ENCODE measurements around the gene DYRK4.
A peak's percentile ranks its signal among the peaks of the same experiment; 100 is the strongest.

DNA sequence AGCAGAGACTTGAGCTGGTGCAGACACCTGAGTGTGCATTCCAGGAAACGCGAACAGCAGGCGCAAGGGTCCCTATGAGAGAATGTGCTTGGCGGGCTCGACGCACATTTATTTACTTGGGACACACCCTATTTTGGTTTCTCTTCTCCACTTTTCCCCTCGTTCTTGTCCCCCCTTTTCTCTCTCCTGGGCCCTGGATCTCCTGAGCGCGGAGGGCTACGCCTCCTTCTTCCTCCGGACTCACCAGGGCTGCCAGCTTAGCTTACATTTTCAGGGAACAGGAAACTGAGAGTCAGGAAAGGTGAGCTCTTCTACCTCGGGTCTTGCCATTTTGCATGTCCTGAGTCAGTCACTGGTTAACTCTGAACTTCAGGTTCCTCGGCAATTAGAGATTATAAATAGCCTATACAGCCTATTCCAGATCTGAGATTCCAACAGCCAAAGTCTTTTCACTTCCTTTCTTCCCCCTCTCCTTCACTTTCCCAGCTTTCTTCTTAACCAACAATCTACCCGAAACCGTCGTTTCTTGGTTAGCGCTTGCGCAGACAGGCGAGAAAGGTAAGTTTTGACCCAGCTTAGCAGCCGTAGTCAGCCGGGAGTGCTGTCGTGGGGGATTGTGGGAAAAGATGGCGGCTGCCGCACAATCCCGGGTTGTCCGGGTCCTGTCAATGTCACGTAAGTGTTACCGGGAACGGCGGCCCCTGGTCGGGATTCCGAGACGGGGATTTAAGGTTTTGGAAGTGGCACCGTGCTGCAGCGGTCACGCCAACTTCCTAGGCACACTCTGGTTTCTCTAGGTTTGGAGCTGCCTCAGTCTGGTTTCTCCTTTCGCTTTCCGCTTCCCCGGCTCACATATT lies 86.7 kb downstream of the DYRK4 start, which contains the start of the genes AKAP3 and NDUFA9:
- TF ChIP-seq, protein P1, sequence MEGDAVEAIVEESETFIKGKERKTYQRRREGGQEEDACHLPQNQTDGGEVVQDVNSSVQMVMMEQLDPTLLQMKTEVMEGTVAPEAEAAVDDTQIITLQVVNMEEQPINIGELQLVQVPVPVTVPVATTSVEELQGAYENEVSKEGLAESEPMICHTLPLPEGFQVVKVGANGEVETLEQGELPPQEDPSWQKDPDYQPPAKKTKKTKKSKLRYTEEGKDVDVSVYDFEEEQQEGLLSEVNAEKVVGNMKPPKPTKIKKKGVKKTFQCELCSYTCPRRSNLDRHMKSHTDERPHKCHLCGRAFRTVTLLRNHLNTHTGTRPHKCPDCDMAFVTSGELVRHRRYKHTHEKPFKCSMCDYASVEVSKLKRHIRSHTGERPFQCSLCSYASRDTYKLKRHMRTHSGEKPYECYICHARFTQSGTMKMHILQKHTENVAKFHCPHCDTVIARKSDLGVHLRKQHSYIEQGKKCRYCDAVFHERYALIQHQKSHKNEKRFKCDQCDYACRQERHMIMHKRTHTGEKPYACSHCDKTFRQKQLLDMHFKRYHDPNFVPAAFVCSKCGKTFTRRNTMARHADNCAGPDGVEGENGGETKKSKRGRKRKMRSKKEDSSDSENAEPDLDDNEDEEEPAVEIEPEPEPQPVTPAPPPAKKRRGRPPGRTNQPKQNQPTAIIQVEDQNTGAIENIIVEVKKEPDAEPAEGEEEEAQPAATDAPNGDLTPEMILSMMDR (IDR thresholded peaks at IDR 0.05) = no peak
- TF ChIP-seq ZNF396 (CRISPR knock-in tag; IDR thresholded peaks at IDR 0.05; ENCODE audit: borderline replicate concordance) = no peak
- TF ChIP-seq FOXK1 (CRISPR knock-in tag; IDR thresholded peaks at IDR 0.05) = peak; percentile 83
- no peak for TF ChIP-seq ZNF232 (CRISPR knock-in tag; IDR thresholded peaks at IDR 0.05)
- TF ChIP-seq ZNF138 (CRISPR knock-in tag; conservative IDR thresholded peaks at IDR 0.05) = no peak
- TF ChIP-seq AR (CRISPR knock-in tag; IDR thresholded peaks at IDR 0.05) = no peak
- TF ChIP-seq, protein P2, sequence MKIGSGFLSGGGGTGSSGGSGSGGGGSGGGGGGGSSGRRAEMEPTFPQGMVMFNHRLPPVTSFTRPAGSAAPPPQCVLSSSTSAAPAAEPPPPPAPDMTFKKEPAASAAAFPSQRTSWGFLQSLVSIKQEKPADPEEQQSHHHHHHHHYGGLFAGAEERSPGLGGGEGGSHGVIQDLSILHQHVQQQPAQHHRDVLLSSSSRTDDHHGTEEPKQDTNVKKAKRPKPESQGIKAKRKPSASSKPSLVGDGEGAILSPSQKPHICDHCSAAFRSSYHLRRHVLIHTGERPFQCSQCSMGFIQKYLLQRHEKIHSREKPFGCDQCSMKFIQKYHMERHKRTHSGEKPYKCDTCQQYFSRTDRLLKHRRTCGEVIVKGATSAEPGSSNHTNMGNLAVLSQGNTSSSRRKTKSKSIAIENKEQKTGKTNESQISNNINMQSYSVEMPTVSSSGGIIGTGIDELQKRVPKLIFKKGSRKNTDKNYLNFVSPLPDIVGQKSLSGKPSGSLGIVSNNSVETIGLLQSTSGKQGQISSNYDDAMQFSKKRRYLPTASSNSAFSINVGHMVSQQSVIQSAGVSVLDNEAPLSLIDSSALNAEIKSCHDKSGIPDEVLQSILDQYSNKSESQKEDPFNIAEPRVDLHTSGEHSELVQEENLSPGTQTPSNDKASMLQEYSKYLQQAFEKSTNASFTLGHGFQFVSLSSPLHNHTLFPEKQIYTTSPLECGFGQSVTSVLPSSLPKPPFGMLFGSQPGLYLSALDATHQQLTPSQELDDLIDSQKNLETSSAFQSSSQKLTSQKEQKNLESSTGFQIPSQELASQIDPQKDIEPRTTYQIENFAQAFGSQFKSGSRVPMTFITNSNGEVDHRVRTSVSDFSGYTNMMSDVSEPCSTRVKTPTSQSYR (CRISPR knock-in tag; IDR thresholded peaks at IDR 0.05) = no peak
- no peak for TF ChIP-seq TCF7 (CRISPR knock-in tag; IDR thresholded peaks at IDR 0.05; ENCODE audit: low read depth)
- TF ChIP-seq NR3C1 (CRISPR knock-in tag; conservative IDR thresholded peaks at IDR 0.05; ENCODE audit: low read depth) = no peak
- TF ChIP-seq SOX15 (CRISPR knock-in tag; IDR thresholded peaks at IDR 0.05) = no peak
- no peak; the same call in 1 of the 2 replicates for TF ChIP-seq CBFB (CRISPR knock-in tag; IDR thresholded peaks at IDR 0.05; ENCODE audit: low read depth)
- TF ChIP-seq, protein P3, sequence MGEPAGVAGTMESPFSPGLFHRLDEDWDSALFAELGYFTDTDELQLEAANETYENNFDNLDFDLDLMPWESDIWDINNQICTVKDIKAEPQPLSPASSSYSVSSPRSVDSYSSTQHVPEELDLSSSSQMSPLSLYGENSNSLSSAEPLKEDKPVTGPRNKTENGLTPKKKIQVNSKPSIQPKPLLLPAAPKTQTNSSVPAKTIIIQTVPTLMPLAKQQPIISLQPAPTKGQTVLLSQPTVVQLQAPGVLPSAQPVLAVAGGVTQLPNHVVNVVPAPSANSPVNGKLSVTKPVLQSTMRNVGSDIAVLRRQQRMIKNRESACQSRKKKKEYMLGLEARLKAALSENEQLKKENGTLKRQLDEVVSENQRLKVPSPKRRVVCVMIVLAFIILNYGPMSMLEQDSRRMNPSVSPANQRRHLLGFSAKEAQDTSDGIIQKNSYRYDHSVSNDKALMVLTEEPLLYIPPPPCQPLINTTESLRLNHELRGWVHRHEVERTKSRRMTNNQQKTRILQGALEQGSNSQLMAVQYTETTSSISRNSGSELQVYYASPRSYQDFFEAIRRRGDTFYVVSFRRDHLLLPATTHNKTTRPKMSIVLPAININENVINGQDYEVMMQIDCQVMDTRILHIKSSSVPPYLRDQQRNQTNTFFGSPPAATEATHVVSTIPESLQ (CRISPR knock-in tag; IDR thresholded peaks at IDR 0.05) = no peak
- no peak for TF ChIP-seq TP53 (CRISPR knock-in tag; IDR thresholded peaks at IDR 0.05)
